NCI-H748 treated with DMSO at 0.1 percent for 48 hours (cell line): ENCODE results near the gene PLCG1.
"Not testable (repeated sequence)": the region's sequence is repeated elsewhere in the genome, so short reads cannot be mapped to it uniquely, and the experiment has no call there.

Experiments
- DNase-seq: peaks from one replicate; lab custom pipeline; 2025; lab: John Stamatoyannopoulos, UW

PLCG1 gene

DNA sequence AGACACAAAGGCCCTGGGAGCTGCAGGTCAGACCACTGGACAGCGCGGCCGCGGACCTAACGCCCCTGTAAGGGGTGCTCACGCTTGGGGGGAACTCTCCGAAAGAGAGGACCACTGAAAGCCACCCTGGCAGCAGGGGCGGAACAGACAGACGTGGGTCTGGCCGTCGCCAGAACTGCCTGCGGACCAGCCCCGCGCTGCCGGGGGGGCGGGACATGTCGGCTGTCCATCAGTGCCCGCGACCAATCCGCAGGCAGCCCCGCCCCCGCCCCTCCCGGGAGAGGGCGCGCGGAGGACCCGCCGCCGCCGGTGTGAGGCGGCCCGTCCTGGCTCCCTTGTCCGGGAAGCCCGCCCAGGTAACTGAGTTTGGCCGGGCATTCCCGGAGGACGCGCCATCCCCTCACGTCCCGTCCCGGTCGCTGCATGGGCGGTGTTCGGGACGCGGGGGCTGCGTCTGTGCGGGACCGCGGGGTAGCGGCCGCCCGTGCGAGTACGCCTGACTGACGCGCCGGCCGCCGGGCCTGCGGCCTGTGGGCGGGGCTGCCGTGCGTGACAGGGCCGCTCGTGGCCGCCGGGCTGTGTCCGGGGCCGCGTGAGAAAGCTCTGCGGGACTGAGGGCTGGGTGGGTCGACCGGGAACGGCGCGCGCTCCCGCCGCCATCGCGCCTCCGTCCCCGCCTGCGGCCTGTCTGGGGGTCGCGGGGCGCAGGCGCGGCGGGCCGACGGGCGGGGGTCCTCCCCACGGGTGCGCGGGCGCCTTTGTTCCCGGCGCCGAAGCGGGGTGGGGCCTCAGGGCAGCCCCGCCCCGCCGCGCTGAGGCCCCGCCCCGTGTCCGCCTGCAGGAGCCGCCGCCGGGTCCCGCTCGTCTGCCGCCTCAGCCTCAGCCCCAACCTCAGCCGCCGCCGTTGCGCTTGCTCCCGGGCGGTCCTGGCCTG is at the start of gene PLCG1:
Gene PLCG1, plus strand, starts transcription at position 864 of the 934 bp plus-strand sequence. CDS start 99 bp downstream, outside the sequence.
- peak; percentile 65 for DNase-seq

DNA sequence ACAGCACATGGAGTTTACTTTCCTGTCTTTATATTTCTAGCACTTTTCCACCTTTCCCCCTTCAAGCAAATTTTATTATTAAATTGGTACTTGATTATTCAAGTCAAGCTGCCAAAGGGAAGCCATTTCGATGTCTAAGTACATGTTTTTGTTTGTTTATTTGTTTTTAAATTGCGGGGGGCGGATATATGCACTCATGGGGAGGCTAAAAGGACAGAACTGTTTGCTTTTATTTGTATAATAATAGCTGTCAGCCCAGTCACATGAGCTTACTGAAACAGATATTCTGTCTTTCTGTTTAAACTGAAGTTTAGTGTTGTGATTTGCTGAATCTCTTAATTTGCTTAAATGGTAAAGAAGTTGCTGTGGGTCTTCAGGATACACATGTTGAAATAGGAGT is 49.6 kb upstream of the PLCG1 start:
- DNase-seq, result peak; percentile 38

DNA sequence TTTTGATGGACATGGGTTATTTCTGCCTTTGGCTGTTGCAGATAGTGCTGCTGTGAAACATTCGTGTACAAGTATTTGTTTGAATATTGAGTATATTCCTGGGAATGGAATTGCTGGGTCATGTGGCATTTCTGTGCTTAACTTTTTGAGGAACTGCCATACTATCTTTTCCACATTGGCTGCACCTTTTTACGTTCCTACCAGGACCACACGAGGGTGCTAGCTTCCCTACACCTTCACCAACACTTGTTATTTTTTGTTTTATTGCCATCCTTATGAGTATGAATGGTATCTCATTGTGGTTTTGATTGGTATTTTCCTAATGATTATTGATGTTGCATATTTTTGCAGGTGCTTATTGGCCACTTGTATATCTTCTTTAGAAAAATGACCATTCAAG is 47.8 kb upstream of the PLCG1 start:
- DNase-seq, result no peak

DNA sequence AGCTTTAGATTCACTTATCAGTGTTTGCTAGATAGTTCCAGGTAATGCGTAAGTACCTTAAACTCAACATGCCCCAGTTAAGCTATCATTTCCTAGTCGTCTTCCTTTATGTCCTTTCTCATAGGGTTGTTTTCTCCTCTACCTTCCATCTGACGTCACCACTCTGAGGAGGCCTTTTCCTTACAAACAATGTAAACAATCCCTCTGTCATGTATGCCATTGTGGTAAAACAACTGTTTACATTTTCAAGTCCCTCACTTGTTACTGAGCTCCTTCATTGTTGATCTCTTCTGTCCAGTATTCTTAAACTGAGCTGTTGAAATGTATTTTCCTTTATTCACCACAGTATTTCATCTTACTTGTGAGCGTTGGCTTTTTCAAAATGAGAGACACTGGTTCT is 45.4 kb upstream of the PLCG1 start:
- no peak for DNase-seq

DNA sequence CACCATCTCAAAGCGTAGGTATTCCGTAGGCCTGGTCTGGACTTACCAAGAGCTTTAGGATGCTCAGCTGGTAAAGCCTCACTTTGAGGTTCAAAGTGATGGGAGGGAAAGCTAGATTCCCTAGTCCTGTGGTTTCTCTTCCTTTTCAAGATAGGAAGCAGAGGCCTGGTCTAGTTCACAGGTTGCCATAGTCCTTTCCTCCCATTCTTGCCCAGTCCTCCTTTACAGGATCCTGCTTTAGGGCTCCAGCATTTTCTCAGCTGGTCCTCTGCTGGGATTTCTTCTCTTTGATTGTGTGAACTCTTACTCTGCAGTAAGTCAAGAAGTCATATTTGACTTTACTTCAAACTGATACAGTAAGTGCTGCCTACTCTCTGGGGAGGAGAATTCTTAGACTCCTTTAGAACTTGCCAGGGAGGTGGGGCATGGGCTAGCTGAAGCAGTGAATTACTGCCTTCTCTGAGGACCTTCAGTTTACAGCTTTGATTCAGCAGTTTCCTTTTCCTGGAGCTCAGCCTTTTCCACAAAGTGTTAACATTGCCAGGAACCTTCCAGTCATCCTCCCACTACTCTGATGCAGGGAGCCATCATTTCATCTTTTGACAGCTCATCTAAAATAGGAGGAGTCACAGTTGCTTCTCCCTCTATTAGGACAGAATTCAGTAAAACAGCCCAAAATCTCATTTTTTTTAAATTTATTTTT is 42.8 kb upstream of the PLCG1 start:
- no peak for DNase-seq

DNA sequence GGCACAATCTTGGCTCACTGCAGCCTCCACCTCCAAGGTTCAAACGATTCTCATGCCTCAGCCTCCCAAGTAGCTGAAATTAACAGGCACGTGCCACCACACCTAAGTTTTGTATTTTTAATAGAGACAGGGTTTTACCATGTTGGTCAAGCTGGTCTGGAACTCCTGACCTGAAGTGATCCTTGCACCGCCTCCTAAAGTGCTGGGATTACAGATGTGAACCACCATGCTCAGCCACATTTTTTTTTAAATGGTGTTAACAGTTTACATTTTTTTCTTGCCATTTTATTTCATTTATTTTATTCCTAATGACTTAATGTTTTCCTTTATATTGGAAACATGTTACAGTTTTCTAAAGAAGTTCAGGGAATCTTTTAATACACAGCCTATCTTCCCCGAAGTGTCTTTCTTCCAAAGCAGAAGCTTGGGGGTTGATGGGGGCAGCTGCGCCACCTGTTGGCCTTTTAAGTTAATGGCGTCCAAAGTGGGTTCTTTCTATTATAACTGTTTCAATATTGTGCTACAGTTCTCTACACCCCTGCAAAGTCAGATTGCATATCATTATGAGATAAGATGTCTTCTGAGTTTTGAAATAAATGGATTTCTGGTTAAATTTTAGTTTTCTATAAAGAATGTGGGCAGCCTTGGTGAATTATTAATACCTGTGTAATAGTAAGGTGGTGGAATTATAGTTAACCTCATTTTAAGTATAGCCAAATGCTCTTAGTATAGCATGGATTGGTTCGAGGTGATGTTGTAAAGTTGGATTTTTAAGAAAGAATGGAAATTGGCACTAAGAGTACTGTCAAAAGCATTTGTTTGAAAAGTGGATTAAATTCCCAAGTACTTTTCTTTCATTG is 42.0 kb upstream of the PLCG1 start:
- peak; percentile 45 for DNase-seq

DNA sequence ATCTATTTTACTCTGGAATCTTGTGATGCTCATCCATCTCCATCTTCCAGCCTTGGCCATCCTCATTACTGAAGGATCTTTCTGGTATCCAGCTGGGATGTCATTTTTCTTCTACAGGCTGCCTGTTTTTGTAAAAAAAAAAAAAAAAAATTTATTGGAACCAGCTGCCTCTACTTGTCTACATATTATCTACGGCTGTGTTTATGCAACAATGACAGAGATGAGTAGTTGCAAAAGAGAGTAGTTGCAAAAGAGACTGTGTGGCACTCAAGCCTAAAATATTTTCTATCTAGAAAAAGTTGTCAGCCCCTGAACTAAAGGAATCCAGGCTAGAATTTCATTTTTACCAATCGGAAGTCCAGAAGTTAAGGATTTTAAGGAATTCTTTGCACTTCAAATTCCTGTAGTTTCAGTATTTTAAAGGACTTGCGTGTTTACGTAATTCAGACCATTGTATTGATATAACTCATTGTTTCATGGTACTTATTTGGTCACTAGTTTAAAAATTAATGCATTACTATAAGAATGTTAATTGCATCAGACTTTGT is 38.6 kb upstream of the PLCG1 start:
- DNase-seq, result no peak

DNA sequence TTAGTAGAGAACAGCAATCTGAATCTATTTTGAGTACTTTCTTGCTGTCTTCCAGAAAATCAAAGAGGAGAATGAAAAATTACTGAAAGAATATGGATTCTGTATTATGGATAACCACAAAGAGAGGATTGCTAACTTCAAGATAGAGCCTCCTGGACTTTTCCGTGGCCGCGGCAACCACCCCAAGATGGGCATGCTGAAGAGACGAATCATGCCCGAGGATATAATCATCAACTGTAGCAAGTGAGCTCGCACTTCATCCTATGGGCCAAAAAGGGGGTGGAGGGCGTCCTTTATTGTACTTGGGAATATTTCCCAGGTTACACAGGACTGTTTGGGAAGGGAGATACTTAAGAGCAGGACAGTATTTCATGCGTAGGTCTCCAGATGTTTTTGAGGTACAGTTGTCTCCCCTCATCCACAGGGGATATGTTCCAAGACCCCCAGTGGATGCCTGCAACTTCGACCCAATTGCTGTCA is 37.3 kb upstream of the PLCG1 start:
- DNase-seq, result no peak

DNA sequence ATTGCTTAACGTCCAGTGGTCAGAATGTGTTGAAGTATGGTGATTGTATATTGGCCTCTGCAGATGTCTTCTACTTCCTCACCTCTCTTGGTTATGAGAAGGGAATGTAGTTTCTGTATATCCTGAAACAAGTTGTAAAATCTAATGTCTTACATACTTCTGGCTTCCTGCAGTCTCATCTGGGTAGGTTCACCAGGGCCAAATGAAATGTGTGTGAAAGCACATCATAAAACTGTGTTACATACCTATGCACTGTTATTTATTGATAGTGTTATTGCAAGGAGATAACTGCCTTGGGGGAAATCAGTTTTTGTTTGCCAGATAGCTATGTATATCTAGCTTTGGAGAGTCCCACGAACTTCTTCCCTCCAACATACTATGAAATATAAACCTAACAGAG is 35.7 kb upstream of the PLCG1 start:
- DNase-seq, result no peak

DNA sequence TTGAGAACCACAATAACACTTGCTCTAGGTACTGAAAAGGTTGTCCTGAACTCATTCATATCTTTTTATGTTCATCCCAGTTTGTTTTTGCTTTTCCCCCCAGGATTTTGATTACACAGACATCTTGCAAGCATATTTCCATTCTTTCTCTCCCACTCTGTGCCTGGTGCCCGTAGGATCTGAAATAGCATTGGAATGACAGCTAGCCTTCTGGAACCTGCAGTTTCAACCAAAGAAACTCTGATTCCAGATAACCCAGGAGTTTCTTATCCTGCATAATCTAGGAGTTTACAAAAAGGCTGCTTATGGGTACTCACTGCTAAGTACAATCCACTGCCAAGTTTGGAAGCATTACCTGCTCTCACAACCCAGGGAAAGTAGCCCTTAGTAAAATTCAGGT is 28.8 kb upstream of the PLCG1 start:
- no peak for DNase-seq

DNA sequence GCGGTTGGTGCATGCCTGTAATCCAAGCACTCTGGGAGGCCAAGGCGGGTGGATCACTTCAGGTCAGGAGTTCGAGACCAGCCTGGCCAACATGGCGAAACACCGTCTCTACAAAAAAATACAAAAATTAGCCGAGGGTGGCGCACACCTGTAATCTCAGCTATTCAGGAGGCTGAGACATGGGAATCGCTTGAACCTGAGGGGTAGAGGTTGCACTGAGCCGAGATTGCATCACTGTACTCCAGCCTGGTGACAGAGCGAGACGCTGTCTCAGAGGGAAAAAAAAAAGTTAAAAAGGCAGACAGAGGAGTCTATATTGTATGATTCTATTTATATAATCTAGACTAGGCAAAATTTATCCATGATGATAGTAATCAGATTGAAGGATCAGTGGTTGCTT is 27.3 kb upstream of the PLCG1 start:
- DNase-seq, result no peak

DNA sequence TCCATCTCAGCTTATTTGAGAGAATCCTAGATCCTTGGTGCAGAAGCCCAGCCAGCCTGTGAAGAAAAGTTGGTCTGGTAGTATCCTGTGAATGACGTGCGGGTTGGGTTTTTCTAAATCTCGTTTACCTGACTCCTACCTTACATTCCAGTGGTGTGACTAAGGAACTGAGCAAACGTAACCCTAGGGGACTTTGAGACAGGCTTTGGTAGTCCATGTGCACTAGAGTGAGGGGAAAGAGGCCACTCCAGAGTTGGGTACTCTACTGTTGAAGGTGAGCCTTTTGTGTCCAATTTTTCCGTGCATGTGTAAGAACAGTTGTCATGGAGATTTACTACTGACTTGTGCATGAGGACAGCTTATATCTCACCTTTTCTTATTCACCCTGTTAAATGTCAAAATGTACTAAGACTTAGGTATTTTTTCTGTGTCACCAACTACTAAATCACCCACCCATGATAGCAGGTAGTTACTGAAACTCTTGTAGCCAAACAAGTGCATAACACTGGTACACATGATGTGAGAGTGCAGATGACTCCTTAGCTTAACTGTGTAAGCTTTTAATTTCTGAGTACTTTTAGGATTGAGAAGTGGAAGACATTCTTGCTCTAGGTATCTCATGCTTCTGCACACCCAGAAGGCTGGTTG is 26.3 kb upstream of the PLCG1 start:
- DNase-seq, result no peak

DNA sequence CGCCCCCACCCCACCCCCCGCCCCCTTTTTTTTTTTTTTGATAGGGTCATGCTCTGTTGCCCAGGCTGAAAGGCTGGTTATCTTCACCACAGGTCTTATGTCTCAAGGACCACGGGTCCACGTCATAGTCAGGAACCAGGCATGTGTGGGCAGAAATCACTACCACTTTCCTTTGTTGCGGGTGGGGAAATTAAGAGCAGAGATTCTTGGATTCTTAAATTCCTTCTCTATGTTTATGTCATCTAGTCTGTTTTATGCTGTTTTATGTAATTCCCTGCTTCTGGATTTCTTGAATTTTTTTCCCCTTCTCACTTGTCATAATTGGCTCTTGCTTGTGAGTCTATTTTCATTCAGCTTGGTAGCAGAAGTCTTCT is 25.8 kb upstream of the PLCG1 start:
- no peak for DNase-seq

DNA sequence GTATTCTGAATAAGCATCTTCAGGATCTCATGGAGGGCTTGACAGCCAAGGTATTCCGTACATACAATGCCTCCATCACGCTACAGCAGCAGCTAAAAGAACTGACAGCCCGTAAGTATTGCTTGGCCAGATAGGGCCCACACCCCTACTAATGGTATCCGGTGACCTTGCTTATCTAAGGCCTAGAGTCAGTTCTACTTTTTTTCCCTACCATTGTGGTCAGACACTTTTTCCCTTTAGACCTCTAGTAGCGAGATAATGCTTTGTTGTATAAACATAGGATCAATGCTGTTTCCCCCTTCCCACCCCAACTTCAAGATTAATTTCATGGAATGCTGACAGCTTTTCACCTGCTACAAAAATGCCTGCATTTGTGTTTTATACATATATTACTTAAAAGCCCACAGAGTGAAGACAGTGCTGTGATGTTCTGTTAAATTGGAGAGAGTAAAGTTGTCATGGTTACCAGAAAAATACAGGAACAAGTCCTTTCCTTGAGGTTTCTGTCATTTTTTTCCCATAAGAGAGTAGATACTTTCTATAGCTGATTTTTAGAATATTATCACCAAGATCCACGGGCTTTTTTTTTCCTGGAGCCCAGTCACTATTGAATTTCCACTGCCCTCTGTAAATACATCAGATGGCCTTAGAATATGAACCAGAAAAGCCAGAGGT is 20.9 kb upstream of the PLCG1 start:
- no peak for DNase-seq

DNA sequence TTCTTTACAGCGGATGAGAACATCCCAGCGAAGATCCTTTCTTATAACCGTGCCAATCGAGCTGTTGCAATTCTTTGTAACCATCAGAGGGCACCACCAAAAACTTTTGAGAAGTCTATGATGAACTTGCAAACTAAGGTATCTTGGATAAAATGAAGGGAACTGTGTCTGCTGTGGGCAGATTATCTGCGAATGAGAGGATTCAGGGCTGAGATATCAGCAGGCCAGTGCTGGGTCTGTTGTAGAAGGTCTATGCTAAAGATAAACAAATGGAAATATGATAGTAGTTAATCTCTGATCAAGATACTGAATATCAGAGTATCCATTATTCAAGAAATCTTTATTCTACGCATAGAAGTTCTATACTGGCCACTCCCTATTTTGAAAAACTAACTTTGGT is 19.2 kb upstream of the PLCG1 start:
- DNase-seq, result not testable (repeated sequence)

DNA sequence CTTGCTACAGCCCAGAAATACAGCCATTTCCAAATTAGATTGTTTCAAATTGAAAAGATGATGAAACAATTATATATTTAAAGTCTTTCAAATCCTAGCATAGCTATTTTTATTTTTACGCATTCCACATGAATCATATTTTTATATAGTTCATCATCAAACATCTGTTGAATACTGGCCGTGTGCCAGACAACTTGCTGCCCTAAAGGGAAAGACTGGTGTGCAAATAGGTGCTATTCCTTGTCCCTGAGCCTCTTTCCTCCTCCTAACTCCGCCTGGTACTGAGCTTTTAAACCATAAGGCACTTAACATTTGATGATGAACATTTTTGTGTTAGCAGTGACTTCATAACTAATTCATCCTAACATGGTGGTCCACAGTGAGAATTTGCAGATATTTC is 18.7 kb upstream of the PLCG1 start:
- DNase-seq, result no peak

DNA sequence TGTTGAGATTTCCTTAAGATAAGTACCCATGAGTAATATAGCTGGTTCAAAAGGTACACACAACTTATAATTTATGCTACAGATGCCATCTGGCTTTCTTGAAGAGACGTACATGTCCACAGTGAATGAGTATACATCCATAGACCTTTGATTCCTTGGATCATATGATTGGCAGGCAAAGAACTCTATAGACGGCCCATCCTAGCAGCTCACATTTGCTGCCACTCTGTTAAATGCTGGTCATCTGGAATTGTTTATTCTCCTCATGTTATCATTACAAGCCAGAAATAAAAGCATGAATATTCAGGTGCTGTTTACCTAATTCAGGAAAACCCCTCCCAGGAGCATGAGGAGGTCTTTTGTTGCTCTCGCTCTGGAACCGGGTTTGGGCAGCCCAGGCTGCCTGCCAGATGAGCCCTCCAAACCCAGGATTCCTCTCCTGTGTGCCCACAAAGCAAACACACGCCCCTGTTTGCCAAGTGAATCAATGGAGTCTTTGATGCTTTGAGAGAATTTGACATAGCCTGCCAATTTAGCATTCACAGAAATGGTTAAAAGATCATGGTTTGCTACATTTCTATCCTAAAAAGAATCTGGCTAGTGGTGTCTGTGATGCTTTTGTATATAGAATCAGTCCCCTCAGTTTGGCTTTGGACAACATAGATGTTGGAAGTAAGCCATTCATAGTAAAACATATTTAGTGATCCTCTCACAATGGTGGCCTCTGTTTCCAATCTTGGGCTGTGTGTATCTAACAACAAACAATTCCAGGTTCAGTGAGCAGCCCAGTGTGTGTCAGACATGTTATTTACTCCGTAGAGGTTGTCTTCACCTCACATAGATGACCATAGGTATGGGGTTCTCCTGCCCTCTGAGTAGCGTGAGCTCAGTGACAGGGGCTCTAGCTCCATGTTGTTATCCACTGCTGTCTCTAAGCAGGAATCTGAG is 17.5 kb upstream of the PLCG1 start:
- DNase-seq, result no peak

DNA sequence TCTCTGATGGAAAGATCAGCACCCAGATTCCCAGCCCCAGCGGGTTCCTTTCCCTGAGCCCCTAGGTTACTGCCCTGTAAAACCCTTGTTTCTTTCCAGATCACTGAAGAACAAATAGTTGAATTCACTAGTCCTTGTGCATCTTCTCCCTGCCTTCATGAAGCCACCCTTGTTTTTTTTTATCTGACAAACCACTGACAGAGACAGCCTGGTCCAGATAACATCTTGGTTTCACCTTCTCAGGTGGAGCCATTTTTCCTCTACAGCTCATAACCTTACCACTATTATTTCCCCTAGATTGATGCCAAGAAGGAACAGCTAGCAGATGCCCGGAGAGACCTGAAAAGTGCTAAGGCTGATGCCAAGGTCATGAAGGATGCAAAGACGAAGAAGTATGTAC is 15.9 kb upstream of the PLCG1 start:
- no peak for DNase-seq

DNA sequence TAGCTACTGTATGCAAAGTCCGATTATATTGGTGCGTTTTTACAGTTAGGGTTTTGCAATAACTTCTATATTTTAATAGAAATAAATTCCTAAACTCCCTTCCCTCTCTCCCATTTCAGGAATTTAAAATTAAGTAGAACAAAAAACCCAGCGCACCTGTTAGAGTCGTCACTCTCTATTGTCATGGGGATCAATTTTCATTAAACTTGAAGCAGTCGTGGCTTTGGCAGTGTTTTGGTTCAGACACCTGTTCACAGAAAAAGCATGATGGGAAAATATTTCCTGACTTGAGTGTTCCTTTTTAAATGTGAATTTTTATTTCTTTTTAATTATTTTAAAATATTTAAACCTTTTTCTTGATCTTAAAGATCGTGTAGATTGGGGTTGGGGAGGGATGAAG is 13.7 kb upstream of the PLCG1 start:
- no peak for DNase-seq
